HG03108 (cell line): ENCODE results near the gene PSMB5.

Source experiments
- ATAC-seq: cut with Tn5 transposase; IDR thresholded peaks from one replicate; pipeline ENCODE4 v1.9.1; 2021; ENCODE audit warnings: moderate library complexity; ENCODE audit not compliant: unreplicated experiment

The PSMB5 gene

GRCh38 chr14:23045419-23046357, 11.0 kb upstream of the PSMB5 start:
- ATAC-seq: no peak

GRCh38 chr14:23044840-23045239, 10.1 kb upstream of the PSMB5 start:
- ATAC-seq: no peak

- no peak for ATAC-seq
Measured at GRCh38 chr14:23043754-23044153, 9.1 kb upstream of the PSMB5 start.

- no peak for ATAC-seq
Measured at GRCh38 chr14:23043145-23043544, 8.4 kb upstream of the PSMB5 start.

- no peak for ATAC-seq
Measured at GRCh38 chr14:23042162-23042965, 7.7 kb upstream of the PSMB5 start, which contains the start of gene PSMB11. Gene PSMB11, plus strand, starts transcription at chr14:23042212. Its CDS starts 14 bp downstream, at chr14:23042226.

- ATAC-seq: no peak
Measured at GRCh38 chr14:23041729-23042128, 7.0 kb upstream of the PSMB5 start.

- no peak for ATAC-seq
Measured at GRCh38 chr14:23040100-23040499, 5.4 kb upstream of the PSMB5 start.

GRCh38 chr14:23035303-23036144, 824 bp upstream of the PSMB5 start:
- ATAC-seq: no peak

GRCh38 chr14:23033801-23034497, 751 bp downstream of the PSMB5 start:
- ATAC-seq: no peak

GRCh38 chr14:23033251-23033727, 1.4 kb downstream of the PSMB5 start:
- no peak for ATAC-seq

GRCh38 chr14:23030936-23031335, 3.8 kb downstream of the PSMB5 start:
- ATAC-seq: no peak

- no peak for ATAC-seq
Measured at GRCh38 chr14:23028799-23029198, 5.9 kb downstream of the PSMB5 start.

- no peak for ATAC-seq
Measured at GRCh38 chr14:23025151-23025814, 9.4 kb downstream of the PSMB5 start.

GRCh38 chr14:23024612-23025075, 10.1 kb downstream of the PSMB5 start:
- ATAC-seq: no peak

GRCh38 chr14:23023795-23024152, 10.9 kb downstream of the PSMB5 start:
- ATAC-seq: no peak

- no peak for ATAC-seq
Measured at GRCh38 chr14:23023022-23023794, 11.5 kb downstream of the PSMB5 start.

GRCh38 chr14:23021889-23022442, 12.7 kb downstream of the PSMB5 start:
- ATAC-seq: no peak

- ATAC-seq: no peak
Measured at GRCh38 chr14:23021434-23021833, 13.3 kb downstream of the PSMB5 start.
